LNCaP clone FGC (cell line): ENCODE results near the gene KLF1.
A peak's percentile ranks its signal among the peaks of the same experiment; 100 is the strongest.

Source experiments
- DNase-seq: peaks from one replicate; pipeline ENCODE4 v3.0.0-alpha.2; 2011; ENCODE audit warnings: low read depth
- H3K4me3 ChIP-seq: 2 replicates; pipeline ENCODE4 v1.5.1; 2011; ENCODE audit warnings: mild to moderate bottlenecking, low read depth, low read length, control low read depth
- CTCF ChIP-seq: IDR thresholded peaks from 2 replicates; pipeline ENCODE4 v1.5.1; 2012; ENCODE audit warnings: mild to moderate bottlenecking; ENCODE audit not compliant: control insufficient read depth, insufficient read depth; ENCODE audit errors: extremely low read depth

KLF1 gene

GRCh38 chr19:12912571-12912970 lies 25.6 kb upstream of the KLF1 start:
- no peak overlapping the region for H3K4me3 ChIP-seq
- peak; percentile 46 for DNase-seq
- no peak for TF ChIP-seq CTCF

- DNase-seq = no peak
- H3K4me3 ChIP-seq = no peak overlapping the region
- TF ChIP-seq CTCF = no peak
Measured at GRCh38 chr19:12907166-12907565, 20.2 kb upstream of the KLF1 start.

- H3K4me3 ChIP-seq = no peak overlapping the region
- TF ChIP-seq CTCF = no peak
- no peak for DNase-seq
Measured at GRCh38 chr19:12899891-12900518, 13.0 kb upstream of the KLF1 start.

- TF ChIP-seq CTCF = no peak
- DNase-seq = no peak
- H3K4me3 ChIP-seq = no peak overlapping the region
Measured at GRCh38 chr19:12896460-12896859, 9.5 kb upstream of the KLF1 start.

- TF ChIP-seq CTCF = no peak
- DNase-seq = no peak
- H3K4me3 ChIP-seq = no peak overlapping the region
Measured at GRCh38 chr19:12893582-12893981, 6.6 kb upstream of the KLF1 start.

GRCh38 chr19:12891553-12892021 lies 4.6 kb upstream of the KLF1 start:
- DNase-seq = no peak
- peak overlapping the region; percentile 99 for H3K4me3 ChIP-seq
- no peak for TF ChIP-seq CTCF
